ENCODE results near the gene TCF25.

GRCh38 chr16:89855301-89855945, 18.0 kb upstream of the TCF25 start:
- TF ChIP-seq CTCF (conservative IDR thresholded peaks at IDR 0.05) (no peak), EZH2 (IDR thresholded peaks at IDR 0.05; ENCODE audit: low read depth) (no peak)

Measured in PC-9 (cell line).